BLaER1 treated with 17β-estradiol and CSF1 and Interleukin-3, amounts not matched to agents 10 nM and 100 nM (cell line): Measurements from ENCODE around the gene CTBP1.

ENCODE experiments used
- H3K27ac ChIP-seq, 11 experiments: shearing (Covaris generic); formaldehyde crosslinking; 2 replicates each; pipeline ENCODE4 v1.8.1; 2022
- H3K27me3 ChIP-seq, 11 experiments: shearing (Covaris generic); formaldehyde crosslinking; 2 replicates each; pipeline ENCODE4 v1.8.1; 2022
- H3K36me3 ChIP-seq, 11 experiments: shearing (Covaris generic); formaldehyde crosslinking; 2 replicates each; pipeline ENCODE4 v1.8.1; 2022
- H3K4me1 ChIP-seq, 10 experiments: shearing (Covaris generic); formaldehyde crosslinking; 2 replicates each; pipeline ENCODE4 v1.8.1; 2022
- H3K4me2 ChIP-seq, 11 experiments: shearing (Covaris generic); formaldehyde crosslinking; 2 replicates each; pipeline ENCODE4 v1.8.1; 2022
- H3K4me3 ChIP-seq, 10 experiments: shearing (Covaris generic); formaldehyde crosslinking; 2 replicates each; pipeline ENCODE4 v1.8.1; 2022
- H3K9ac ChIP-seq, 11 experiments: shearing (Covaris generic); formaldehyde crosslinking; 2 replicates each; pipeline ENCODE4 v1.8.1; 2022
- H3K9me3 ChIP-seq, 11 experiments: shearing (Covaris generic); formaldehyde crosslinking; replicated peaks in 1 of 11; 2 replicates each; pipeline ENCODE4 v1.8.1; 2022
- H4K20me1 ChIP-seq, 11 experiments: shearing (Covaris generic); formaldehyde crosslinking; 2 replicates each; pipeline ENCODE4 v1.8.1; 2022
- Cebpa-rat ChIP-seq, 11 experiments: shearing (Covaris generic); IDR thresholded peaks; 2 replicates each; pipeline ENCODE4 v1.8.1; 2022

CTBP1 gene

DNA sequence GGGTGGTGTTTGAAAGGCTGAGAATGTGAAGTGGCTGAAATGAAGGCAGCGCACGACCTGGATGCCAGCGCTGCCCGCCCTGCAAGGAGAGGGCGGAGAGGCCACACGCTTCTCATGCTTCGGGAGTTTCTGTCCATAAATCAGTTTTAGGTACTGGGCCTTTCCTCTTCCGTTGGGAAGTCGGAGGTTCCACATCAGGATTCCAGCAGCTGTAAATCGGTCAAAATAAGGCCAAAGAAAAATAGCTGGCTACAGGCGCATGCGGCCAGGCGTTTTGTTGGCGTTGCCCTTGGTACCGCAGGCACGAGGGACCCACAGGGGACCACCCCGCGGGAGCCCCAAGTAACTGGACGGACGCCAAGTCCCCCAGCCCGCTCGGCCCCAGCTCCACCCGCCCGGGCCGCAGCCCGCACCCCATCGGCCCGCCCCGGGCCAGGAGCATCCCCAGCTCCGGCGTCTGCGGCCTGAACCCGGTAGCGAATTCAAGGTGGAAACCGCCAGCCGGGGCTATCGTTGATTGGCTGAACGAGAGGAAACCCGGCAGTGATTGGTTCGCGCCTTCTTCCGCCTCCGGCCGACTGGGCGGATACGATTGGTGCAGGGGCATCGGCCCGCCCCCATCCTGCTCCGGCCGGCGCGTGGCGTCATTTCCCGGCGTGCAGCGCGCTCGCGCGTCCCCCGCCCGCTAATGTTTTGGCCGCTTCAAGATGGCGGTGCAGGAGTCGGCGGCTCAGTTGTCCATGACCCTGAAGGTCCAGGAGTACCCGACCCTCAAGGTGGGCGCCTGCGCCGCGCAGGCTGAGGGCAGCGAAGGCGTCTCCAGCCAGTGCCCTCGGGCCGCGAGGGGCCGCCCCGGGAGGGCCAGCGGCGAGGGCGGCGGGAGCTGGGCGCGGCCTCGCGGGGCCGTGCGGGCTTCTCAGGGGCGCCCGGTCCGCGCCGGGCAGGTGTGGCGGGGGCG lies 40.6 kb upstream of the CTBP1 start, which contains the start of gene MAEA:
Gene MAEA, plus strand, starts transcription at position 685 of the 958 bp plus-strand sequence. Its CDS starts 23 bp downstream, at position 708.
- H3K9me3 ChIP-seq = peaks cover 17 to 34% (median 28%) of the 10 kb centered on the region in 11 experiments
- peak within 1 kb of the TSS; percentile 95 to 99 (median 98) for H3K9ac ChIP-seq
- H3K27ac ChIP-seq = peak within 1 kb of the TSS; percentile 81 to 97 (median 95)
- no peak for TF ChIP-seq Cebpa-rat (IDR thresholded peaks at IDR 0.05)
- peaks cover 0 to 27% (median 23%) of the 10 kb centered on the region in 11 experiments; a peak in 15 of 22 replicates for H3K36me3 ChIP-seq
- no peaks in the 10 kb centered on the region for H3K27me3 ChIP-seq
- peaks cover 41 to 51% (median 48%) of the 10 kb centered on the region in 10 experiments for H3K4me1 ChIP-seq
- H4K20me1 ChIP-seq = peaks cover 38 to 47% (median 42%) of the 10 kb centered on the region in 11 experiments
- peak within 1 kb of the TSS; percentile 83 to 100 (median 99) for H3K4me3 ChIP-seq
- peak within 1 kb of the TSS; percentile 94 to 100 (median 98) for H3K4me2 ChIP-seq

DNA sequence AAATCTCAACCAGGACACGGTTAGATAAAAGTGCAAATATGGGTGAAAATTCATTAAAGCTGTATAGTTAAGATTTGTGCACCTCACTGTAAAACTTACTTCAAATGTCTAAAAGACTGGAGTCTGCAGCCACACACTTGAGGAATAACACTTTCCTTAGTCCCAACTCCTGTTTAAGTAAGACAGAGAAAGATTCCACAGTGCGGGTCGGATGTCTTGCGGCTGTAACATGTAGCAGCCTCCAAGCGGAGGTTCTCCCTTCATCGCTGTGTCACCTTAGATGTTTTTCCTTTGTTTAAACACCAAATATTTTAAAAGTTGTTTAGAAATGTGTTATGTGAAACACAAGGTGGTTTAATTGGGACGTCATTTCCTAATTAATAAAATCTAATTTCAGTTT lies 39.9 kb upstream of the CTBP1 start:
- Histone ChIP-seq H3K4me2 (peak overlapping the region; percentile 80 to 94 (median 87)), H3K4me3 (peak overlapping the region; percentile 83 to 100 (median 99)), H3K36me3 (peaks cover 0 to 20% (median 18%) of the 10 kb centered on the region in 11 experiments; a peak in 15 of 22 replicates), H3K9me3 (peaks cover 17 to 35% (median 28%) of the 10 kb centered on the region in 11 experiments), H3K27me3 (no peaks in the 10 kb centered on the region), H4K20me1 (peaks cover 31 to 40% (median 35%) of the 10 kb centered on the region in 11 experiments), H3K4me1 (peaks cover 34 to 44% (median 41%) of the 10 kb centered on the region in 10 experiments), H3K27ac (peak overlapping the region; percentile 24 to 97 (median 95); a peak in 20 of 22 replicates), H3K9ac (peak overlapping the region; percentile 78 to 99 (median 98))
- no peak for TF ChIP-seq Cebpa-rat (IDR thresholded peaks at IDR 0.05)

DNA sequence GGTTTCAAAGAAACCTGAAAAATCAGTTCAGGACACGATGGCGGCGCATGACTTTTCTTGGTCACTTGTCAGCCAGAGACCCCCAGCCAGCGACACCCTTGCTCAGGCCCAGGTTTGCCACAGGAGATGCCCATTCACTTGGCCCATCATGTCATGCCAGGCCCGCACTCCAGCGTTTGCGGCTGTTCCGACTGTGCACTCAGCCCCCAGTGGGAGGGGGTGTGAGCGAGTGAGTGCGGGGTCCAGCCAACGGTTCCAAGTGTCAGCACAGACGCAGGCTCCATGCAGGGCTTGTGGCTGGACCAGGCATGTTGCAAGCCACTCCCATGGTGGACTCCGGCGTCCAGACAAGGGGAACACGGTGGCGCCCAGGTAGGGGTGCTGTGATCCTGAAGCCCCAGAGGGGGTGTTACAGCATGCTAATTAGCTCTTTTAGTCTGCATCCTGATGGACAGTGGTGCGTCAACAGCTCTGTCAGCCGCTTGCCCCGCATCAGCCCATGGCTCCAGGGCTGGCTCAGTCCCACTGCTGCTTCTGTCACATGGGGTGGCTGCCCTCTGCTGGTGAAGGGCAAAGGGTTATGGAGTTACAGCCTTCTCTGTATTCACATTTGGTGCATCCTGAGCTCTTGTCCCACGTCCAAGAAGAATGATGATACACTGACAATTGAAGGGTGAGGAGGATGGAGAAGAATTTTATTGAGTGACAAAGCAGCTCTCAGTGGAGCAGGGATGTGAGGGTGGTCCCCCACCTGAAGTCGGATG lies 37.0 kb upstream of the CTBP1 start:
- Histone ChIP-seq H3K9ac (no peak overlapping the region), H3K4me3 (0 out of 20 replicates have a peak overlapping the region, but pooled peaks of 1 of the 10 experiments have one; percentile 14), H3K4me2 (no peak overlapping the region), H3K9me3 (peaks cover 17 to 35% (median 28%) of the 10 kb centered on the region in 11 experiments), H3K27me3 (no peaks in the 10 kb centered on the region), H3K36me3 (no peaks in the 10 kb centered on the region; a peak in 1 of 22 replicates), H3K4me1 (peaks cover 9 to 16% (median 13%) of the 10 kb centered on the region in 10 experiments), H4K20me1 (peaks cover 4 to 12% (median 7%) of the 10 kb centered on the region in 11 experiments; a peak in 18 of 22 replicates), H3K27ac (no peak overlapping the region)
- TF ChIP-seq Cebpa-rat (IDR thresholded peaks at IDR 0.05) = no peak

DNA sequence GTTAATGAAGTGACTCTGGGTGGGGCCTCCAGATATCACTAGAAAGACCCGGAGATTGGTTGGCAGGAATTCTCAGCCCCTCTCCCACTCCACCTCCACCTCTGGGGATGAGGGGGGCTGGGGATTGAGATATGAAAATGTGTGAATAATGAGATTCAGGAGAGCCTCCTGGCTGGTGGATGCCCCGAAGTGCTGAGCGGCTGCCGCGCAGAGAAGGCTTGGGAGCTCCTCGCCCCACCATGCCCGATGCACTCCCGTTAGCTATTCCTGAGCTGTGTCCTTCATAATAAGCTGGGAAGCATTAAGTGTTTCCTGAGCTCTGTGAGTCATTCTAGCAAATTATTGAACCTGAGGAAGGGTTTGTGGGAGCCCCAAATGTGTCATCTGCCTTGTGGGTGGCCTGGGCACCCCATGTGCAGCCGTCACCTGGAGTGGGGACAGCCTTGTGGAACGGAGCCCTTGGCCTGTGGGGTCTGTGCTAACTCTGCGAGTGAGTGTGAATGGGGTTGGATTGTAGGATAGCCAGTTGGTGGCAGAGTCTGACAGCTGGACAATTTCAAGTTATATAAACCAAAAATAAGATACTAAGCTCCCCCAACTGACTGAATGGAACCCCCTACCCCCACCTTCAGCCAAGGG lies 36.3 kb upstream of the CTBP1 start:
- Histone ChIP-seq H3K27ac (no peak overlapping the region), H3K4me1 (peaks cover 6 to 10% (median 8%) of the 10 kb centered on the region in 10 experiments; a peak in 17 of 20 replicates), H4K20me1 (peaks cover 0 to 5% (median under 1%) of the 10 kb centered on the region in 11 experiments; a peak in 7 of 22 replicates), H3K4me2 (no peak overlapping the region), H3K9me3 (peaks cover 17 to 35% (median 28%) of the 10 kb centered on the region in 11 experiments), H3K27me3 (no peaks in the 10 kb centered on the region), H3K4me3 (no peak overlapping the region), H3K9ac (no peak overlapping the region), H3K36me3 (no peaks in the 10 kb centered on the region; a peak in 1 of 22 replicates)
- TF ChIP-seq Cebpa-rat (IDR thresholded peaks at IDR 0.05) = no peak

DNA sequence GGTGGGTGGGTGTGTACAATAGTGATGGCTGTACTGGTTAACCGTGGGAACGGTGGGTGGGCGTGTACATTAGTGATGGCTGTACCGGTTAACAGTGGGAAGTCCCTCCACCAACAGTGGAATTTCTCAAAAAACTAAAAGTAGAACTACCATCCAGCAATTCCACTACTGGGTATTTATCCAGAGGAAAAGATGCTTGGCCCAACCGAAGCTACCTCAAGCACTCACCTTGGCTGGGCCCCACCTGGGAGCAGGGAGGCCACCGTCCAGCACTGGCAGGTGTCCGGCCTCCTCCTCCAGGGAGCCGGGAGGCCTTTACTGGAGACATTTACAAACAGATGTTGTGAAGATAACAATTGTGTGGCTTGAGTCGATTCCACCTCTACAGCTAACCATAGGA lies 34.8 kb upstream of the CTBP1 start:
- no peaks in the 10 kb centered on the region for H3K27me3 ChIP-seq
- H3K4me1 ChIP-seq = peaks cover 1 to 4% (median 3%) of the 10 kb centered on the region in 10 experiments; a peak in 17 of 20 replicates
- H3K4me2 ChIP-seq = no peak overlapping the region
- no peak overlapping the region for H3K27ac ChIP-seq
- no peaks in the 10 kb centered on the region for H4K20me1 ChIP-seq
- no peak overlapping the region for H3K9ac ChIP-seq
- H3K9me3 ChIP-seq = peaks cover 17 to 35% (median 28%) of the 10 kb centered on the region in 11 experiments
- H3K4me3 ChIP-seq = no peak overlapping the region
- no peak for TF ChIP-seq Cebpa-rat (IDR thresholded peaks at IDR 0.05)
- H3K36me3 ChIP-seq = no peaks in the 10 kb centered on the region; a peak in 1 of 22 replicates

DNA sequence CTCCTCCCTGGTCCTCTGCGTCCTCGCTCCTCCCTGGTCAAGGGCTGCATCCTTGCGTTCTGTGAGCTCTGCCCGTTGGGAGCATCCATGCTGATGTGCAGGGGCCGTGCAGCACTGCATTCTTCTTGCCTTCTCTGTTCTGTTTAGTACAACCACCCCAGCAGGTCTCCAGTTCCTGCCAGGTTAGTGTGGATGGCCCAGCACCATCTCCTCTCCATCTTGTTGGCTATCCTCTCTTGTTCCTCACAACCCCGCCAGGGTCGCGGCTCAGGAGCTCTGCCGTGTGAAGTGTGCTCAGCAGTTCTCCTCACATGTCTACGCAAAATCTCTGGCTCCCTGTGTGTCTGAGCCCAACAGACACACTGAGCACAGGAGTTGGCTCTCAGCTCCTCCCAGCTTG lies 30.3 kb upstream of the CTBP1 start:
- H3K4me2 ChIP-seq = no peak overlapping the region
- no peaks in the 10 kb centered on the region for H4K20me1 ChIP-seq
- no peak overlapping the region for H3K4me3 ChIP-seq
- H3K27ac ChIP-seq = no peak overlapping the region
- peaks cover 0 to 27% (median 0%) of the 10 kb centered on the region in 10 experiments; a peak in 6 of 20 replicates for H3K4me1 ChIP-seq
- no peaks in the 10 kb centered on the region for H3K27me3 ChIP-seq
- H3K9ac ChIP-seq = no peak overlapping the region
- TF ChIP-seq Cebpa-rat (IDR thresholded peaks at IDR 0.05) = no peak
- H3K36me3 ChIP-seq = no peaks in the 10 kb centered on the region
- peaks cover 0 to 4% (median 0%) of the 10 kb centered on the region in 11 experiments; a peak in 1 of 22 replicates for H3K9me3 ChIP-seq

DNA sequence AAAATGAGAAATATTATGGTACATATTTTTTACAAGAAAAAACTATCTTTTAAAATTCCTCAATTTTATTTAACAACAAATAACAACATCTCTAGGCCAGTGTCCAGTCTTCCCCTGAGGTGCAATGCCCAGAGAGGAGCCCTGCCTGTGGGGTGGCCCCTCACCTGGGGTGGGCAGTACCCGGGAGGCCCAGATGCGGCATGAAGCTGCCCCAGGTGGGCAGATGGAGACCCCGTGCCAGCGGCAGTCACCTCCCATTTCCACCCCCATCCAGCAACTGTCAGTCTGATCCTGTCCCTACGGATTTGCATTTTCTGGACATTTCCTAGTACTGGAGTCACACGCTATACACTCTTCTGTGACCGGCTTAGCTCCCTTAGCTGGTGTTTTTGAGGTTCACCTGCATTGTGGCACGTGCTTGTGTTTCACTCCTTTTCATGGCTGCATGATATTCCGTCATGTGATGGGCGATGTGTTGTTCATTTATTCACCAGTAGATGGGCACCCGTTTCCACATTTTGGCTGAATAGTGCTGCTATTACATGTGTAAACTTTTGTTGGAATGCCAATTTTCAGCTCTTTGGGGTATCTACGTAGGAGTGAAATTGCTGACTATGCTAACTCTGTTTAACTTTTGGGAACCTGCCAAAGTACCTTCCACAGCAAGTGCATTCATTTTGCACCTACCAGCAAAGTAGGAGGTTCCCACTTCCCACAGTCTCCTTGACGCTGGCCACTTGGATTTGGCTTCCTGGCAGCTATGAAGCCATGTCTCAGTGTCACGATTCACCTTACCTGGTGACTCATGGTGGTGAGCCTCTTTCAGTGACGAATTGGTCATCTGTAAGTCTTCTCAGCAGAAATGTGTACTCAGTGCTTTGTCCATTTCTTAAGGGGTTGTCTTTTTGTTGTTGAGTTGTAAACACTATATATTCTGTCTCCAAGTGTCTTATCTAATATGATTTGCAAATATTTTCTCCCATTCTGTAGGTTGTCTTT lies 29.0 kb upstream of the CTBP1 start:
- no peak overlapping the region for H3K27ac ChIP-seq
- H3K4me1 ChIP-seq = peaks cover 0 to 30% (median 0%) of the 10 kb centered on the region in 10 experiments; a peak in 6 of 20 replicates
- H4K20me1 ChIP-seq = no peaks in the 10 kb centered on the region
- H3K4me3 ChIP-seq = no peak overlapping the region
- peaks cover 0 to 3% (median 0%) of the 10 kb centered on the region in 11 experiments; a peak in 7 of 22 replicates for H3K9me3 ChIP-seq
- TF ChIP-seq Cebpa-rat (IDR thresholded peaks at IDR 0.05) = no peak
- no peaks in the 10 kb centered on the region for H3K36me3 ChIP-seq
- no peak overlapping the region for H3K9ac ChIP-seq
- no peak overlapping the region for H3K4me2 ChIP-seq
- H3K27me3 ChIP-seq = no peaks in the 10 kb centered on the region
